NCI-H460 (cell line): ENCODE data around the gene CSRNP3. TPM values are rescaled to one million over a fixed set of nuclear protein-coding genes. Genes with fewer than 3 reads are reported as not detected.
A peak's percentile ranks its signal among the peaks of the same experiment; 100 is the strongest.

Source experiments
- DNase-seq: peaks from one replicate; pipeline ENCODE4 v3.0.0-alpha.2; 2016; ENCODE audit warnings: low read depth; ENCODE audit errors: extremely low read depth
- total RNA-seq: library from RNA; depleted of rRNA; stranded (reverse); fragments of >200 nt; shearing (Covaris generic); gene quantifications from 2 replicates; pipeline ENCODE4 v1.2.3, GENCODE V29; 2014; rRNA removed

The CSRNP3 gene
- total RNA-seq, 1 experiment from 2014 or later, result 0.74 TPM

DNA sequence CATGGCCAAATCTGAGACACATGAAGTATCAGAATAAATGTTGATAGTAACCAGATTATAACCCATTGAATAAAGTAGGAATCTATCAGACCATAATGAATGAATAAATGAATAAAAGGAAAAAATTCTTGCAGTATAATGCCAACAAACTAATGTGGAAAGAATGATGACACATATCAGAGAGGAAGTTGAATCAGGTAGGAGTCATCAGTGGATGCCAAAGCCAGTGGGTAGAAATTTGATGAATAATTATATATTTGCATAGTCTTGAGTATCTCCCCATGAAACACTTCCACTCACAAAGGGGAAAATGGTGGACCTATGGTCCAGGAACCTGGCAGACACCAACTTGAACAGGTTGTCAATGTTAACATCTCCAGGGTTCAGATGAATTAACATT is 255.9 kb downstream of the CSRNP3 start:
- peak; percentile 8 for DNase-seq

Other genes with a start within 250 kb of the CSRNP3 start
- not detected in 2 replicates for gene SCN2A, start 230.3 kb upstream of the CSRNP3 start, total RNA-seq